GM21526 (cell line): Measurements from ENCODE around the gene CHD3.
"Not testable (repeated sequence)": the region's sequence is repeated elsewhere in the genome, so short reads cannot be mapped to it uniquely, and the experiment has no call there.

Source experiments
- ATAC-seq: cut with Tn5 transposase; IDR thresholded peaks from one replicate; pipeline ENCODE4 v1.9.1; 2021; ENCODE audit warnings: moderate library complexity; ENCODE audit not compliant: unreplicated experiment, low FRiP score

Gene CHD3

DNA sequence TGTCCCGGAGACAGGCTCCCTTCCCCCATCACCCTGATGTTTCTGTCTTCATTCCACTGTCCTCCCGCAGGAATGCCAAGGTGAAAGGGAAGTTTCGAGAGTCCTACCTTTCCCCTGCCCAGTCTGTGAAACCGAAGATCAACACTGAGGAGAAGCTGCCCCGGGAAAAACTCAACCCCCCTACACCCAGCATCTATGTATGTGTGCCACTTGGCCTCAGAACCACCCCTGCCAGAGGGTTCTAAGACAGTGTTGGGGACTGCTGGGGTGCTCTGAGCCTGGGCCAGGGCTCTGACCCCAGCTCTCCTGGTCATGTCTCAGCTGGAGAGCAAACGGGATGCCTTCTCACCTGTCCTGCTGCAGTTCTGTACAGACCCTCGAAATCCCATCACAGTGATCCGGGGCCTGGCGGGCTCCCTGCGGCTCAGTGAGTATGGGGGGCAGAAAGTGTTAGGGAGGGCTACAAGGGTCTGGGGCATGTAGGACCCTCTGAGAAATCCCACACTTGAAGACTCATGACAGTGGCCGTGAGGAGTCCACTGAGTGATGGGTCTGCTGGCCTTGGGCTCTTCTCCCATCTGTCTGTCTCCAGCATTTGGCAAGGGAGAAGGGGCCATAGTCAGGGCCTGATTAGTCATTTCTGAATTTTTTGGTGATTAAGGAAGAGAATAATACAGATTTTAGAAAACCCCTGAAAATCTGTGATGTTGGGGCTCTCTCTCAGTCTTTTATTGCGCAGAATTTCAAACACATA is 38.7 kb upstream of the CHD3 start:
- ATAC-seq = no peak

DNA sequence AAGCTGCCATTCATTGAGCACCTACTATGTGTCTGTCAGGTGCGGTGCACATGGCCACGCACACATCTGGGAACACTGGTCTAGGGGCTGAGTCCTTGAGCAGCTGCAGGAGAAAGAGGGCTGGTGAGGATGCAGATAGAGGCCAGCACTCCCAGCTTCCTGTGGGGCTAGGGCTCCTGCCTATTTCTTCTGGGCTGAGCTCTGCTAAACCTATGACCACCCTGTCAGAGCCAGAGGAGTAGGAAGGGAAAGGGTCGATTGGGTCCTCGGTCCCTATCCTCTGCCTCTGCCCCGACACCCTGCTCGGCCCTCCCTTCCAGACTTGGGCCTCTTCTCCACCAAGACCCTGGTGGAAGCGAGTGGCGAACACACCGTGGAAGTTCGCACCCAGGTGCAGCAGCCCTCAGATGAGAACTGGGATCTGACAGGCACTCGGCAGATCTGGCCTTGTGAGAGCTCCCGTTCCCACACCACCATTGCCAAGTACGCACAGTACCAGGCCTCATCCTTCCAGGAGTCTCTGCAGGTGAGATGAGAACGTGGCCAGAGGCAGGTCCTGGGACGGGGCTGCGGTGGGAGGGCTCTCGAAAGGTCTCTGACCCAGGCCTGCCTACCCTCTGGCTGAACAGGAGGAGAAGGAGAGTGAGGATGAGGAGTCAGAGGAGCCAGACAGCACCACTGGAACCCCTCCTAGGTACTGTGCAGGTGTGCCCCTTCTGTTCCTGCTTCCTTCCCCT is 37.7 kb upstream of the CHD3 start:
- ATAC-seq = no peak

- peak; percentile 49 for ATAC-seq
Observed at GRCh38 chr17:7851438-7852261, 36.9 kb upstream of the CHD3 start.

- ATAC-seq = no peak
Observed at GRCh38 chr17:7852262-7852670, 36.3 kb upstream of the CHD3 start.

GRCh38 chr17:7852919-7853690 is 35.5 kb upstream of the CHD3 start:
- no peak for ATAC-seq

DNA sequence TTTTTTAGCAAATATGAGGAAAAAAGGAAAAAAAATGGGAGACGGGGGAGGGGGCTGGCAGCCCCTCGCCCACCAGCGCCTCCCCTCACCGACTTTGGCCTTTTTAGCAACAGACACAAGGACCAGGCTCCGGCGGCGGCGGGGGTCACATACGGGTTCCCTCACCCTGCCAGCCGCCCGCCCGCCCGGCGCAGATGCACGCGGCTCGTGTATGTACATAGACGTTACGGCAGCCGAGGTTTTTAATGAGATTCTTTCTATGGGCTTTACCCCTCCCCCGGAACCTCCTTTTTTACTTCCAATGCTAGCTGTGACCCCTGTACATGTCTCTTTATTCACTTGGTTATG is 34.9 kb upstream of the CHD3 start:
- no peak for ATAC-seq

GRCh38 chr17:7854078-7854777 is 34.4 kb upstream of the CHD3 start:
- ATAC-seq = no peak

DNA sequence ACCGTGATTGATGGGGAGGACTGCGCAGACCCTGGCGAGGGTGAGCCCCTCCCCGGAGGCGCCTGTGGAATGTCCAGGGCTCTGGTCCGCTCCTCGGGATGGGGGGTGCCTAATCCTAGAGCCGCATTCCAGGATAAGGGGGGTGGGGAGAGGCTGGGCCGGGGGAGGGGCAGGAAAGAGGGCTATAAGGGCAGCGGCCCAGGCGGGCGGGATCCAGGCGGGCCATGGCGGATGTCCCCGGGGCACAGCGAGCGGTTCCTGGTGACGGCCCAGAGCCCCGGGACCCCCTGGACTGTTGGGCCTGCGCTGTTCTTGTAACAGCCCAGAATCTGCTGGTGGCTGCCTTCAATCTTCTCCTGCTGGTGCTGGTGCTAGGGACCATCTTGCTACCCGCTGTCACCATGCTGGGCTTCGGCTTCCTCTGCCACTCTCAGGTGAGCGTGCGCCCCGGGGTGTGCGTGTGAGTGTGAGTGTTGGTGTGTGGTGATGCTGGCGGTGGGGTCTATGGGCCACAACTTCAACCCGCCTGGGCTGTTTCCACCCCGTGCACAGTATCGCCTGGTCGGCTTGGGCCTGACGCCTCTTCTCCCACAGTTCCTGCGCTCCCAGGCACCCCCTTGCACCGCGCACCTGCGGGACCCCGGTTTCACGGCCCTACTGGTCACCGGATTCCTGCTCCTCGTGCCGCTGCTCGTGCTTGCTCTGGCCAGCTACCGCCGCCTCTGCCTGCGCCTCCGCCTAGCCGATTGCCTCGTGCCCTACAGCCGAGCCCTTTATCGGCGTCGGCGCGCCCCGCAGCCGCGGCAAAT is 33.5 kb upstream of the CHD3 start, which contains the start of gene TMEM88:
Gene TMEM88, plus strand, starts transcription at position 216 of the 809 bp plus-strand sequence. Its CDS starts 9 bp downstream, at position 225.
- ATAC-seq = no peak

DNA sequence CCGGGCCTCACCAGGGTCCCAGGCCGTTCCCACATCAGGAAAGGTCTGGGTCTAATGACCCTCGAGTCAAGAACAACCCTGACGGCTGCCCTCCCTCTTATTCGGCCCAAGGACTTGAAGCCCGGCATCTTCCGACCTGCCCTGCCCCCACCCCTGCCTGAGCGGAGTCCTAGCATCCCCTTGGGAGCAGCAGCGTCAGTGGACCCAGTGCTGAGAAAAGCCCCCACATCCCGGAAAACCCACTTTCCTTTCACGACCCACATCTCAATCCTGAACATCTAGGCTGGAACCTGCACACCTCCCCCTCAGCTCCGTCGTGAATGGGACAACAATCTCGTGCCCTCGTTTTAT is 33.0 kb upstream of the CHD3 start:
- no peak for ATAC-seq

DNA sequence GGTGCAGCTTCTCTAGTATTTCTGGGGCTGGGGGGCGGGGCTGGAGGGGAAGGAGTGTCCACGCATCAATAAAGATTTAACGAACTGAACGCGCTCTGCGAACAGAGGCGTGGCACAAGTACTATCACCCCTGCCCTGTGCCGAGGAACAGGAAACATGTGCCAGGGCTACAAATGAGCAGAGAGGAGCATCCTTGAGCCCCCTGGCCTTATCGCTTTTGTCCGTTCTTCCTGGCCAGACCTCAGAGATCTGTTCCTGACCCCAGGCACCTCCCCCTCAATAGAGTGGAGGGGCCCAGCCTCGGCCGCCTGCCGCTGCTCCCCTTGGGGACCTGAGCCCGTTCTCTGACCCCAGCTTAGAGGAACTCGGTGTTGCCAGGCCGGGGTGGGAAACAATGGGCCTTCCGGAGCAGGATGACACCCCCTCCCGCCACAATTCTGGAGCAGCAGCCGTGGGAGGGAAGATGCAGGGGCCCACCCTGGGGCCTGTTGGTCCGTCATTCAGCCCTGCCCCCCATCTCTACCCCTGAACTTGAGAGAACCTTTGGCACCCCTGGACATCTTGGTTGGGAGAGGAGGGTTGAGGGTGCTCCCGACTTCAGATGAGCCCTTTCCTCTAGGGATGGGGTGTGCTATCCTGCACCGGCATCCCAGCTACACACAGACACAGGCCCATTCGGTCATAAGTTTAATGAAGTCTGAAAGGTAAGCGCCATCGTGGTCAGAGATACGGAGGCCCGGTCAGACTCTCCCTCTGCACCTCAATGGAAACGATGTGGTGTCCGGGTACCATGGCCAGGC is 32.4 kb upstream of the CHD3 start:
- no peak for ATAC-seq

DNA sequence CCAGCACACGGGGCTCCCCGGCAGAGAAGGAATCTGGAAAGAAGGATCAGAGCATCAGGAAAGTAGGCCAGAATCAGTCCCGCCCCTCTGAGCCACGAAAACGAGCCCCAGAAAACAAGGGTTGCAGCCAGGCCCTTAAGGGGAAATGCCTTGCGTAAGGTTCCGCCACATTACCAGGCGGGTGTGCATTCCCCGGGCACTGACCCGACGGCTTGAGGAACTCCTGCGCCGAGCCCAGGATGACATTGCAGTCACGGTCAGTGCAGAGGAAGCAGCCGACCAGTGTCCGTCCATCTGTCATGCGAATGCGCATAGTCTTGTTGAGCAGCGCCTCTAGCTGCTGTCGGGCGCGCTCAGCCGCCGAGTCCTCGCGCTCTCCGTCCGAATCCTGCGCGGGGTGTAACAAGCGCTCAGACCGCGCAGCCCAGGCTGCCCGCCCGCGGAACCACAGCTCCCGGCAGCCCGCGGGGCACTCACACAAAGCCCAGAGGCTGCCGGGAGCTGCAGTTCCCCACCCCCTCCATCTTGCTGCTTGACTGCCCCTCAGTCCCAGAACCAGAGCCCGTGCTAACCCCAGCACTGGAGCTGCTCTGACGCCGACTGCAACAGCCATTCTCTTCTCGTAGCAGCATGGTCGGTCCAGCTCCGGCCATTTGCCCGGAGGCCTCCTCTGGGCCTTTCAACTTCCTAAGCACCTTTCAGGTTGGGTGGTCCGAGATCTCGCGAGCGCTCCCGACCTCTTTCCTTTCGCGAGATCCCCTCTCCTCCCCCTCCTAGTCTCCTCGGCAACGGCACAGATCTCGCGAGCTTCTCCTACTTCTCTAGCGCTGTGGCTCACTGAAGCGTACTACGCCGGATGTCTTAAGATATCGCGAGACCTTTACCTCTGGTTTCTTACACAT is 31.5 kb upstream of the CHD3 start, which contains the start of gene NAA38:
Gene NAA38, minus strand, starts transcription at position 749 of the 902 bp plus-strand sequence. Its CDS starts 96 bp downstream, at position 653.
- peak; percentile 60 for ATAC-seq

- peak; percentile 26 for ATAC-seq
Observed at GRCh38 chr17:7857713-7858521, 30.7 kb upstream of the CHD3 start, which contains the start of gene CYB5D1. CYB5D1 (plus strand) TSS chr17:7858003; CDS start chr17:7858135, 132 bp downstream.

DNA sequence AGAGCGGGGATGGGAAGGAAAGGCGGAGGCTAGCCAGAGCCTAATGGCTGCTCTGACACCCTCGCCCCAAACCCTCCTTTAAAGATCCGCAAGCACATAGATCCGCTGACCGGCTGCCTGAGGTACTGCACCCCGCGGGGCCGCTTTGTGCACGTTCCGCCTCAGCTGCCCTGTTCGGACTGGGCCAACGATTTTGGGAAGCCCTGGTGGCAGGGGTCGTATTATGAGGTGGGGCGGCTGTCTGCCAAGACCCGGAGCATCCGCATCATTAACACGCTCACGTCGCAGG is 30.1 kb upstream of the CHD3 start:
- no peak for ATAC-seq

GRCh38 chr17:7859028-7859427 is 29.6 kb upstream of the CHD3 start:
- ATAC-seq = no peak

- no peak for ATAC-seq
Observed at GRCh38 chr17:7862692-7863437, 25.7 kb upstream of the CHD3 start.

- not testable (repeated sequence) for ATAC-seq
Observed at GRCh38 chr17:7864384-7864783, 24.2 kb upstream of the CHD3 start.
